Duodenal mucosa (tissue), 2 donors: ENCODE measurements around the gene ITGA11.
A peak's percentile ranks its signal among the peaks of the same experiment; 100 is the strongest.
"Not testable (repeated sequence)": the region's sequence is repeated elsewhere in the genome, so short reads cannot be mapped to it uniquely, and the experiment has no call there.

Experiments
- H3K27ac ChIP-seq: one replicate; pipeline ENCODE4 v1.7.0; 2013; ENCODE audit warnings: low read depth, low read length
- H3K27me3 ChIP-seq, 2 donors: one replicate each; pipeline ENCODE4 v1.7.0; 2013; ENCODE audit warnings: low read length in 2 of 2, control low read depth in 1 of 2; ENCODE audit not compliant: insufficient read depth in 2 of 2, control insufficient read depth in 1 of 2
- H3K36me3 ChIP-seq, 2 donors: one replicate each; pipeline ENCODE4 v1.7.0; 2013; ENCODE audit warnings: low read length in 2 of 2, control low read depth in 1 of 2; ENCODE audit not compliant: insufficient read depth in 2 of 2, control insufficient read depth in 1 of 2
- H3K4me1 ChIP-seq, 2 donors: one replicate each; pipeline ENCODE4 v1.7.0; 2013; ENCODE audit warnings: low read length in 2 of 2, control low read depth in 1 of 2; ENCODE audit not compliant: insufficient read depth in 2 of 2, control insufficient read depth in 1 of 2
- H3K4me3 ChIP-seq, 2 donors: one replicate each; pipeline ENCODE4 v1.7.0; 2013; ENCODE audit warnings: low read length in 2 of 2, low read depth in 1 of 2
- H3K9ac ChIP-seq, 2 donors: one replicate each; pipeline ENCODE4 v1.7.0; 2013; ENCODE audit warnings: low read length in 2 of 2, low read depth in 1 of 2
- H3K9me3 ChIP-seq, 2 donors: one replicate each; pipeline ENCODE4 v1.7.0; 2013; ENCODE audit warnings: low read length in 2 of 2, control low read depth in 1 of 2; ENCODE audit not compliant: control insufficient read depth in 1 of 2

ITGA11 gene

GRCh38 chr15:68427963-68428362, 4.0 kb downstream of the ITGA11 start:
- H3K27me3 ChIP-seq = peaks cover 25 to 35% of the 10 kb centered on the region in 2 donors
- no peak overlapping the region for H3K9ac ChIP-seq
- no peaks in the 10 kb centered on the region for H3K36me3 ChIP-seq
- H3K27ac ChIP-seq = no peak overlapping the region
- H3K4me3 ChIP-seq = no peak overlapping the region
- peaks cover 4 to 13% of the 10 kb centered on the region in 2 donors for H3K4me1 ChIP-seq
- H3K9me3 ChIP-seq = no peaks in the 10 kb centered on the region

GRCh38 chr15:68427366-68427765, 4.6 kb downstream of the ITGA11 start:
- no peak overlapping the region for H3K9ac ChIP-seq
- H3K4me1 ChIP-seq = peaks cover 3 to 11% of the 10 kb centered on the region in 2 donors
- no peak overlapping the region for H3K4me3 ChIP-seq
- peaks cover 19 to 29% of the 10 kb centered on the region in 2 donors for H3K27me3 ChIP-seq
- no peaks in the 10 kb centered on the region for H3K36me3 ChIP-seq
- no peaks in the 10 kb centered on the region for H3K9me3 ChIP-seq
- no peak overlapping the region for H3K27ac ChIP-seq

- Histone ChIP-seq H3K36me3 (no peaks in the 10 kb centered on the region), H3K9ac (no peak overlapping the region), H3K4me3 (no peak overlapping the region), H3K9me3 (no peaks in the 10 kb centered on the region), H3K27me3 (peaks cover 10 to 18% of the 10 kb centered on the region in 2 donors), H3K4me1 (peaks cover 0 to 12% of the 10 kb centered on the region in 2 donors), H3K27ac (no peak overlapping the region)
These were observed 5.8 kb downstream of the ITGA11 start for GRCh38 chr15:68426116-68426515.

- H3K9me3 ChIP-seq = no peaks in the 10 kb centered on the region
- peaks cover 5 to 15% of the 10 kb centered on the region in 2 donors for H3K27me3 ChIP-seq
- H3K9ac ChIP-seq = no peak overlapping the region
- no peak overlapping the region for H3K4me3 ChIP-seq
- H3K27ac ChIP-seq = no peak overlapping the region
- no peaks in the 10 kb centered on the region for H3K36me3 ChIP-seq
- peaks cover 2 to 14% of the 10 kb centered on the region in 2 donors for H3K4me1 ChIP-seq
These were observed 6.4 kb downstream of the ITGA11 start for GRCh38 chr15:68425428-68426060.

GRCh38 chr15:68424754-68425390, 7.1 kb downstream of the ITGA11 start:
- H3K4me1 ChIP-seq = peaks cover 9 to 18% of the 10 kb centered on the region in 2 donors
- H3K9me3 ChIP-seq = no peaks in the 10 kb centered on the region
- H3K9ac ChIP-seq = no peak overlapping the region
- peaks cover 0 to 8% of the 10 kb centered on the region in 2 donors for H3K27me3 ChIP-seq
- no peaks in the 10 kb centered on the region for H3K36me3 ChIP-seq
- H3K4me3 ChIP-seq = no peak overlapping the region
- H3K27ac ChIP-seq = no peak overlapping the region

GRCh38 chr15:68423359-68424296, 8.3 kb downstream of the ITGA11 start:
- Histone ChIP-seq H3K27ac (no peak overlapping the region), H3K36me3 (no peaks in the 10 kb centered on the region), H3K9ac (no peak overlapping the region), H3K4me1 (peaks cover 10 to 22% of the 10 kb centered on the region in 2 donors), H3K9me3 (no peaks in the 10 kb centered on the region), H3K27me3 (no peaks in the 10 kb centered on the region), H3K4me3 (no peak overlapping the region)

- H3K4me1 ChIP-seq = peaks cover 10 to 20% of the 10 kb centered on the region in 2 donors
- H3K27me3 ChIP-seq, H3K9me3 ChIP-seq, H3K9ac ChIP-seq, H3K36me3 ChIP-seq, H3K4me3 ChIP-seq, H3K27ac ChIP-seq: not testable (repeated sequence)
These were observed 9.4 kb downstream of the ITGA11 start for GRCh38 chr15:68422403-68423145.

- Histone ChIP-seq H3K9me3 (no peaks in the 10 kb centered on the region), H3K27ac (no peak overlapping the region), H3K4me1 (peaks cover 10 to 19% of the 10 kb centered on the region in 2 donors), H3K36me3 (no peaks in the 10 kb centered on the region), H3K4me3 (no peak overlapping the region), H3K9ac (peak overlapping the region in 1 of 2 donors; percentile 11), H3K27me3 (no peaks in the 10 kb centered on the region)
These were observed 10.1 kb downstream of the ITGA11 start for GRCh38 chr15:68421798-68422402.

GRCh38 chr15:68421115-68421551, 10.8 kb downstream of the ITGA11 start:
- Histone ChIP-seq H3K36me3 (no peaks in the 10 kb centered on the region), H3K4me3 (peak overlapping the region in 1 of 2 donors; percentile 58), H3K27me3 (no peaks in the 10 kb centered on the region), H3K9ac (peak overlapping the region; percentile 11 to 39), H3K4me1 (peaks cover 10 to 19% of the 10 kb centered on the region in 2 donors), H3K9me3 (no peaks in the 10 kb centered on the region), H3K27ac (no peak overlapping the region)
